Hepatocyte (in vitro differentiated cells): ENCODE results near the gene LRIT1.

Experiments
- CTCF ChIP-seq: fragments of 200-600 bp; sonication (generic); IDR thresholded peaks from 2 replicates; pipeline ENCODE4 v1.5.1; 2016; ENCODE audit warnings: antibody characterized with exemption, mild to moderate bottlenecking; ENCODE audit not compliant: poor library complexity
- EZH2 ChIP-seq: fragments of 200-600 bp; sonication (generic); IDR thresholded peaks from 2 replicates; pipeline ENCODE4 v1.6.1; 2016; ENCODE audit warnings: antibody characterized with exemption, mild to moderate bottlenecking, borderline replicate concordance
- EZH2phosphoT487 ChIP-seq: fragments of 200-600 bp; sonication (generic); IDR thresholded peaks from one replicate; pipeline ENCODE4 v1.6.1; 2018; ENCODE audit warnings: antibody characterized with exemption, mild to moderate bottlenecking, low read depth, moderate library complexity; ENCODE audit not compliant: unreplicated experiment, severe bottlenecking

- TF ChIP-seq CTCF, result no peak
- TF ChIP-seq EZH2, result no peak
- TF ChIP-seq EZH2phosphoT487, result no peak
Measured at GRCh38 chr10:84198206-84198915, 43.0 kb downstream of the LRIT1 start.
